Measurements from ENCODE around the gene CELSR1. TPM values are rescaled to one million over a fixed set of nuclear protein-coding genes. Genes with fewer than 3 reads are reported as not detected.

CELSR1 gene
- total and polyA plus RNA-seq, 2 of the 13 experiments (the other 11 are each of a cell fraction or from before 2014, with no cell fraction given) = 0.78 to 1.8 TPM

DNA sequence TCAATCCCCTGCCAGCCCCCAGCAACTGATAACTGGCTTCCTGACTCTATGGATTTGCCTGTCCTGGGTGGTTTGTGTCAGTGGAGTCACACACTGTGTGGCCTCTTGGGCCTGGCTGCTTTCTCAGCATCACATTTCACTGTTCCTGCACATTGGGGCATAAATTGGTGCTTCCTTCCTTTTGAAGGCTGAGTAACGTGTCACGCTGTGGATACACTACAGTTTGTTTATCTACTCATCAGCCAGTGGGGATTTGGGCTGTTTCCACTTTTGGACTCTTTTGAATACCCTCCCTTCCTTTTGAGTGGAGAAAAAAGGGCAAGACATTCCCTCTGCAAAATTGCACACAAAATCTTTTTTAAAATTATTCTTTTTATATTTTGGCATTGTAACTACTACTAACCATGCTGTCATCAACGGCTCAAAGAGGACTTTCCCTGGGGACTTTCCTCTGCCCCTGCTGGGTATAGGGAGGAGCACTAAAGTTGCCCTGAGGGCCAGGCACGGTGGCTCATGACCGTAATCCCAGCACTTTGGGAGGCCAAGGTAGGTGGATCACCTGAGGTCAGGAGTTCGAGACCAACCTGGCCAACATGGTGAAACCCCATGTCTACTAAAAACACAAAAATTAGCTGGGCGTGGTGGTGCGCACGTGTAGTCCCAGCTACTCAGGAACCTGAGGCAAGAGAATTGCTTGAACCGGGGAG, 7.8 kb upstream of the CELSR1 start:
- Histone ChIP-seq H3K4me3 (replicated peaks in 1 of 3; ENCODE audit: insufficient read depth in 1 of 3, low read depth in 2 of 3, low read length in 3 of 3) (no peak overlapping the region), H3K27me3 (ENCODE audit: control insufficient read depth in 1 of 2, insufficient read depth in 2 of 2, low read length in 2 of 2) (0 out of 5 replicates have a peak, but pooled peaks cover 2% of the 10 kb centered on the region in 2 experiments), H3K9me3 (ENCODE audit: low read length) (no peaks in the 10 kb centered on the region), H3K36me3 (replicated peaks in 1 of 2; ENCODE audit: control insufficient read depth in 1 of 2, insufficient read depth in 2 of 2, low read length in 2 of 2) (no peaks in the 10 kb centered on the region), H3K4me2 (ENCODE audit: low read depth, low read length) (no peak overlapping the region), H3K79me2 (ENCODE audit: insufficient read depth, low read length) (no peaks in the 10 kb centered on the region), H3K27ac (ENCODE audit: extremely low read length, insufficient read depth, low read length) (no peak overlapping the region), H4K20me1 (ENCODE audit: insufficient read depth, low read length) (no peaks in the 10 kb centered on the region), H3K9ac (ENCODE audit: insufficient read depth, low read depth, low read length) (no peak overlapping the region), H3K4me1 (ENCODE audit: insufficient read depth, low read length) (peaks cover 52% of the 10 kb centered on the region), H2AFZ (ENCODE audit: low read length) (no peak overlapping the region)
- FAIRE-seq (no peak), DNase-seq (ENCODE audit: low spot score) (no peak), ATAC-seq (no peak)
- CTCF ChIA-PET (ENCODE audit: low intra/inter-chr PET ratio, low total read pairs) = no interaction called here
- in situ Hi-C loops (cut with HindIII; ENCODE audit: extremely low pct_ligation_motif_present, low pct_unique_long_range_greater_than_20kb) (loop anchor here (25.0 kb wide), 1 partner anchor 408 kb away; no protein-coding TSS in a partner anchor), intact Hi-C loops (cut with micrococcal nuclease; ENCODE audit: unreplicated experiment) (loop anchor here (5.0 to 10.0 kb wide), 2 partner anchors 90 to 188 kb away; no protein-coding TSS in a partner anchor)
- POLR2A ChIA-PET = no interaction called here
- WGBS (ENCODE audit: low lambda C conversion rate) = 38% methylated on average over 10 of the region's 10 CpGs
- no peak for TF ChIP-seq NONO (IDR thresholded peaks at IDR 0.05)
- no peak for TF ChIP-seq NONO (CRISPR knock-in tag; conservative IDR thresholded peaks at IDR 0.05)
- no peak for TF ChIP-seq ZNF691 (CRISPR knock-in tag; IDR thresholded peaks at IDR 0.05; ENCODE audit: borderline replicate concordance, low read depth)
- no peak for TF ChIP-seq WIZ (CRISPR knock-in tag; IDR thresholded peaks at IDR 0.05)
- TF ChIP-seq ZEB1 (IDR thresholded peaks at IDR 0.05; ENCODE audit: insufficient replicate concordance, low read depth) = no peak
- no peak for TF ChIP-seq PHF8 (CRISPR knock-in tag; IDR thresholded peaks at IDR 0.05)
- TF ChIP-seq HOMEZ (CRISPR knock-in tag; IDR thresholded peaks at IDR 0.05; ENCODE audit: low read depth) = no peak
- TF ChIP-seq ZHX1 (CRISPR knock-in tag; IDR thresholded peaks at IDR 0.05; ENCODE audit: low read depth) = no peak
- no TSS peak for BruUV-seq (replicated peaks)
